HG03175 (cell line): ENCODE data around the gene ZNF23.

ENCODE experiments used
- ATAC-seq: cut with Tn5 transposase; IDR thresholded peaks from one replicate; pipeline ENCODE4 v1.9.1; 2021; ENCODE audit warnings: mild to moderate bottlenecking, moderate library complexity; ENCODE audit not compliant: unreplicated experiment

The ZNF23 gene

GRCh38 chr16:71472051-71472450 is 10.0 kb upstream of the ZNF23 start:
- ATAC-seq: no peak

- no peak for ATAC-seq
Observed at GRCh38 chr16:71467810-71468209, 5.8 kb upstream of the ZNF23 start.

- ATAC-seq: no peak
Observed at GRCh38 chr16:71464231-71464630, 2.2 kb upstream of the ZNF23 start.

- no peak for ATAC-seq
Observed at GRCh38 chr16:71460941-71461340, 1.1 kb downstream of the ZNF23 start.

GRCh38 chr16:71460236-71460635 is 1.8 kb downstream of the ZNF23 start:
- no peak for ATAC-seq

GRCh38 chr16:71459510-71459909 is 2.5 kb downstream of the ZNF23 start:
- ATAC-seq: no peak

- ATAC-seq: no peak
Observed at GRCh38 chr16:71456801-71457200, 5.2 kb downstream of the ZNF23 start.

GRCh38 chr16:71453036-71453435 is 9.0 kb downstream of the ZNF23 start:
- ATAC-seq: no peak

GRCh38 chr16:71449020-71449419 is 13.0 kb downstream of the ZNF23 start:
- ATAC-seq: no peak

- no peak for ATAC-seq
Observed at GRCh38 chr16:71448274-71448866, 13.7 kb downstream of the ZNF23 start.

- no peak for ATAC-seq
Observed at GRCh38 chr16:71443714-71444113, 18.3 kb downstream of the ZNF23 start.

- no peak for ATAC-seq
Observed at GRCh38 chr16:71442051-71442440, 20.0 kb downstream of the ZNF23 start, which contains the start of gene TLE7. Gene TLE7 (minus strand): TSS chr16:71442054. CDS start chr16:71433324, 8,730 bp downstream.

GRCh38 chr16:71441348-71442050 is 20.5 kb downstream of the ZNF23 start:
- ATAC-seq: no peak

GRCh38 chr16:71440669-71441347 is 21.2 kb downstream of the ZNF23 start:
- ATAC-seq: no peak

GRCh38 chr16:71439523-71439922 is 22.5 kb downstream of the ZNF23 start:
- ATAC-seq: no peak

GRCh38 chr16:71436473-71436872 is 25.6 kb downstream of the ZNF23 start:
- no peak for ATAC-seq

- no peak for ATAC-seq
Observed at GRCh38 chr16:71432906-71433305, 29.1 kb downstream of the ZNF23 start.

GRCh38 chr16:71431991-71432390 is 30.1 kb downstream of the ZNF23 start:
- no peak for ATAC-seq

GRCh38 chr16:71431176-71431575 is 30.9 kb downstream of the ZNF23 start:
- ATAC-seq: no peak

- ATAC-seq: no peak
Observed at GRCh38 chr16:71430744-71431143, 31.3 kb downstream of the ZNF23 start.

- no peak for ATAC-seq
Observed at GRCh38 chr16:71429581-71429980, 32.5 kb downstream of the ZNF23 start.

- no peak for ATAC-seq
Observed at GRCh38 chr16:71428883-71429282, 33.2 kb downstream of the ZNF23 start.
